Colonic mucosa (tissue), 4 donors: ENCODE data around the gene AKAP6. TPM values are rescaled to one million over a fixed set of nuclear protein-coding genes. Genes with fewer than 3 reads are reported as not detected.

Experiments
- DNase-seq: peaks from one replicate; pipeline ENCODE4 v3.0.0-alpha.2; 2020
- H3K27ac ChIP-seq: fragments of 200-600 bp; one replicate; pipeline ENCODE4 v1.8.0; 2021
- H3K27me3 ChIP-seq: fragments of 200-600 bp; one replicate; pipeline ENCODE4 v1.8.0; 2021
- H3K36me3 ChIP-seq: fragments of 200-600 bp; one replicate; pipeline ENCODE4 v1.8.0; 2021
- H3K4me1 ChIP-seq: fragments of 200-600 bp; one replicate; pipeline ENCODE4 v1.8.0; 2021; ENCODE audit warnings: mild to moderate bottlenecking
- H3K4me3 ChIP-seq: fragments of 200-600 bp; one replicate; pipeline ENCODE4 v1.8.0; 2021
- H3K9ac ChIP-seq, 2 donors: one replicate each; pipeline ENCODE4 v1.7.0; 2013; ENCODE audit warnings: control low read depth in 2 of 2, low read depth in 2 of 2, low read length in 2 of 2
- H3K9me3 ChIP-seq: fragments of 200-600 bp; one replicate; pipeline ENCODE4 v1.8.0; 2021
- intact Hi-C: fragments of 100-400 bp; cut with DNase I; formaldehyde crosslinking; loops from one replicate; pipeline ENCODE4 v1.14.1; 2022
- total RNA-seq, 2 donors: library from RNA; stranded (reverse); fragmentation: NEBNext Ultra II Directional in 1 of 2; extraction: Animal tissue kit (Norgen Biotek cat#: 25700) in 1 of 2; gene quantifications; one replicate each; pipeline ENCODE4 v1.2.1, GENCODE V29; 2021
- TF ChIP-seq, protein P1 (sequence below): fragments of 200-600 bp; IDR thresholded peaks from one replicate; pipeline ENCODE4 v1.8.0; 2022; ENCODE audit warnings: antibody characterized with exemption, mild to moderate bottlenecking
- donor health status: healthy.
- donor health status: DM: no; HTN: no; CAD: no.
- donor health status: DM: no; HTN: no; CAD: no.

The AKAP6 gene
- total RNA-seq, 2 donors from 2014 or later = 1.3 to 10.3 TPM

DNA sequence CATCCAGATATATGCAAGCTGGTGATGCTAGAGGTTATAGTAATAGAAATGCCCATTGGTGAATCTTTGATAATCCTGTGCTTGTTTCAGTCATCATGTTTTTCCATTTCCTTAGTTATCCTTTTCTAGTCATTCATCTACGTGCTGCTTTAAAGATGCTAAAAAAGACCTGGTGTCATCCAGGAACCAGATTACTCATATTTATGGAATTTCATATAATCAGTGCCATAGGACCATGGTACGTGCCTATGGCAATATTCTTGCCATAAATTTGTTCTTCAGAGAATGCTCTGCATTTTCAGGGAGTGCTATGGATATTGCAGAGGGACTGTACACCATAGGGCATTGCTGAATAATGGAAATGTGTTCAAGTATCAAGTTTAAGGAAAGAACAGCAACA, 267.3 kb downstream of the AKAP6 start:
- no peaks in the 10 kb centered on the region for H3K4me1 ChIP-seq
- H3K27ac ChIP-seq = no peak overlapping the region
- no peak overlapping the region for H3K4me3 ChIP-seq
- intact Hi-C loops = no loop called here
- no peak overlapping the region for H3K9ac ChIP-seq
- H3K36me3 ChIP-seq = no peaks in the 10 kb centered on the region
- no peaks in the 10 kb centered on the region for H3K9me3 ChIP-seq
- H3K27me3 ChIP-seq = no peaks in the 10 kb centered on the region
- DNase-seq = no peak
- TF ChIP-seq, protein P1, sequence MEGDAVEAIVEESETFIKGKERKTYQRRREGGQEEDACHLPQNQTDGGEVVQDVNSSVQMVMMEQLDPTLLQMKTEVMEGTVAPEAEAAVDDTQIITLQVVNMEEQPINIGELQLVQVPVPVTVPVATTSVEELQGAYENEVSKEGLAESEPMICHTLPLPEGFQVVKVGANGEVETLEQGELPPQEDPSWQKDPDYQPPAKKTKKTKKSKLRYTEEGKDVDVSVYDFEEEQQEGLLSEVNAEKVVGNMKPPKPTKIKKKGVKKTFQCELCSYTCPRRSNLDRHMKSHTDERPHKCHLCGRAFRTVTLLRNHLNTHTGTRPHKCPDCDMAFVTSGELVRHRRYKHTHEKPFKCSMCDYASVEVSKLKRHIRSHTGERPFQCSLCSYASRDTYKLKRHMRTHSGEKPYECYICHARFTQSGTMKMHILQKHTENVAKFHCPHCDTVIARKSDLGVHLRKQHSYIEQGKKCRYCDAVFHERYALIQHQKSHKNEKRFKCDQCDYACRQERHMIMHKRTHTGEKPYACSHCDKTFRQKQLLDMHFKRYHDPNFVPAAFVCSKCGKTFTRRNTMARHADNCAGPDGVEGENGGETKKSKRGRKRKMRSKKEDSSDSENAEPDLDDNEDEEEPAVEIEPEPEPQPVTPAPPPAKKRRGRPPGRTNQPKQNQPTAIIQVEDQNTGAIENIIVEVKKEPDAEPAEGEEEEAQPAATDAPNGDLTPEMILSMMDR = no peak

DNA sequence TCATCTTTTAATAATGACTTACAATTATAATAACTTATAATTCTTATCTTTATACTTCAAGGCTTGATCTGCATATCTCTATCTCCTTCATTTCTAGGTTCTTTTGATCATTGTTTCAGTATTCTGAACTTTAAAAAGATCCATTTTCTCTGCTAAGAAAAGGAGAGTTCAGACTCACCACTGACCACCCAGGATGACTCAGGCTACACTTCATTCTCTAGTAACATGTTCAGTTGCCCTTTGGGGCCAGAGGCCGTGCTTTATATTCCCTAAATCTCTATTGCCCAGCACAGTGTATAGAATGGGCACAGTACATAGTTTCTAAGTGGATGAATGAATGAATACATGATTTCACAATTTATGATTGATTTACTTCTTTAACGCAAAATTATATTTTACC, 268.7 kb downstream of the AKAP6 start:
- TF ChIP-seq, protein P1 = no peak
- H3K9ac ChIP-seq = no peak overlapping the region
- intact Hi-C loops = no loop called here
- H3K9me3 ChIP-seq = no peaks in the 10 kb centered on the region
- DNase-seq = no peak
- H3K27ac ChIP-seq = no peak overlapping the region
- H3K27me3 ChIP-seq = no peaks in the 10 kb centered on the region
- no peak overlapping the region for H3K4me3 ChIP-seq
- no peaks in the 10 kb centered on the region for H3K36me3 ChIP-seq
- H3K4me1 ChIP-seq = no peaks in the 10 kb centered on the region

DNA sequence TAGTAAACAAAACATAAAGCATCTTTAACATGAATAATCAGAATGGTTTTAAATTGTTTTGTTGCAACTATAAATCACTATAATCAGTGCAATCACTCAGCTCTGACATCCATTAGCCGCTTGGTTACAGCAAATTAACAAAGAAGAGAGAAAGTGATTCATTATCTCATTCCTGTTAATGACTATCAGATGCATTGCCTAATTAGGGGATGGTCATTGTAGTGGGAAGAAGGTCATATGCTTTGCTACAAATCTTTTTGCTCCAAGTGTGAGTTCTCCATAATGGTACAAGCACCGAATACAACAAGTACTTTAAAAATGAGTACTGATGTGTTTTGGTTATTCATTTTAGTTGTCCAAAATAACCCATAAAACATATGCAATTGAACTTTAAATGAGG, 272.0 kb downstream of the AKAP6 start:
- intact Hi-C loops = no loop called here
- no peak for DNase-seq
- Histone ChIP-seq H3K27me3 (no peaks in the 10 kb centered on the region), H3K9me3 (no peaks in the 10 kb centered on the region), H3K36me3 (no peaks in the 10 kb centered on the region), H3K9ac (no peak overlapping the region), H3K4me3 (no peak overlapping the region), H3K4me1 (no peaks in the 10 kb centered on the region), H3K27ac (no peak overlapping the region)
- TF ChIP-seq, protein P1 = no peak

DNA sequence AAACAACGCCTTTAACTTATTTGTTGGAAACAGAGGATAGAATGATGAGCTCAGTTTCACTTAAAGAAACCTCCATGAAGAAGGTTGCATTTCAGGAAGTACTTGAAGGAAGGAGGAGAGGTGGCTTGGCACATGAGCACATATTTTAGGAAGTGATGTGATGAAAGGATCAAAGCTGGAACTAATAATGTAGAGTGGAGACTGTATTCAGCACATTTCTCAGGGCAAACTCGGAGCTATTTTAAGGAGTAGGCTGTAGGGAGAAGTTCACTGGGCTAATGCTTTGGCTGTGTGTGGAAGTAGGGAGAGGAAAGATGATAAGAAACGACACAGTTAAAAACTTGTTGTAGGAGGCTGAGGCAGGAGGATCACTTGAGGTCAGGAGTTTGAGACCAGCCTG, 272.8 kb downstream of the AKAP6 start:
- no peak for DNase-seq
- Histone ChIP-seq H3K9ac (no peak overlapping the region), H3K27me3 (no peaks in the 10 kb centered on the region), H3K36me3 (no peaks in the 10 kb centered on the region), H3K4me3 (no peak overlapping the region), H3K4me1 (no peaks in the 10 kb centered on the region), H3K27ac (no peak overlapping the region), H3K9me3 (no peaks in the 10 kb centered on the region)
- intact Hi-C loops = no loop called here
- TF ChIP-seq, protein P1 = no peak

DNA sequence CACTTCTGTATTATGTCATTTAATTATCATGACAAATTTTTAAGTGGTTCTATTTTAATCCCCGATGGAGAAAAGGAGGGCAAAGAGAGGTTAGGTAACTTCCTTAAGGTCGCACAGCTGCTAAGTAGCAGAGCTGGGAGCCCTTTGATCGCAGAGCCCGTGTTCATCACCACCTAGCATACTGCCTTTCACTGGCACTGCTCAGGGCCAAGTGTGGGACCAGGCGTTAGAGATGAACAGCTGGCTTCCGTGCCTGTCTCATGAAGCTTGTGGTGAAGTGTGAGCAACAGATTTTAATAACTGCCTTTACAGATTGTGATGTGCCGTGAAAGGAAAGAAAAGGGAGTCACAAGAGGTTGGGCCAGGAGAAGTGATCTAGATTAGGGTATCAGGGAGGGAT, 273.6 kb downstream of the AKAP6 start:
- H3K27ac ChIP-seq = no peak overlapping the region
- H3K27me3 ChIP-seq = no peaks in the 10 kb centered on the region
- no peaks in the 10 kb centered on the region for H3K9me3 ChIP-seq
- TF ChIP-seq, protein P1 = no peak
- H3K4me1 ChIP-seq = no peaks in the 10 kb centered on the region
- H3K9ac ChIP-seq = no peak overlapping the region
- no peak overlapping the region for H3K4me3 ChIP-seq
- H3K36me3 ChIP-seq = no peaks in the 10 kb centered on the region
- intact Hi-C loops = no loop called here
- DNase-seq = no peak
